Pancreas (tissue), 10 donors: ENCODE measurements around the gene SEMA4F. TPM values are rescaled to one million over a fixed set of nuclear protein-coding genes. Genes with fewer than 3 reads are reported as not detected.

Experiments
- ATAC-seq, 4 donors: fragments of 200-7000 bp; cut with Tn5 transposase; one replicate each; pipeline versions ENCODE4 v1.8.0 to v1.9.1; 2020; ENCODE audit warnings: mild to moderate bottlenecking in 4 of 4, moderate library complexity in 4 of 4
- DNase-seq, 6 donors: peaks; one replicate each; pipeline ENCODE4 v3.0.0-alpha.2; 2020
- FAIRE-seq: peaks from 2 replicates; lab custom pipeline; 2012; peaks lifted over from hg19 to GRCh38; lab: Jason Lieb, UNC
- H3K27ac ChIP-seq, 4 donors: fragments of 200-600 bp; sonication (generic); 1 replicate in 3 of 4; 2 replicates in 1 of 4; pipeline versions ENCODE4 v1.5.0 to v1.8.0; 2020
- H3K27me3 ChIP-seq, 4 donors: fragments of 200-600 bp; one replicate each; pipeline ENCODE4 v1.8.0; 2021
- H3K36me3 ChIP-seq, 3 donors: fragments of 200-600 bp; sonication (generic) in 1 of 3; one replicate each; pipeline versions ENCODE4 v1.5.0 to v1.8.0; 2020 to 2021
- H3K4me1 ChIP-seq, 3 donors: fragments of 200-600 bp; one replicate each; pipeline ENCODE4 v1.8.0; 2021
- H3K4me3 ChIP-seq, 4 donors: fragments of 200-600 bp; sonication (generic) in 2 of 4; one replicate each; pipeline versions ENCODE4 v1.5.0 to v1.8.0; 2020 to 2021
- H3K9me3 ChIP-seq, 4 donors: fragments of 200-600 bp; one replicate each; pipeline ENCODE4 v1.8.0; 2021
- CTCF ChIP-seq, 4 donors: fragments of 200-600 bp; sonication (generic) in 3 of 4; IDR thresholded peaks; one replicate each; pipeline versions ENCODE4 v1.5.0 to v1.8.0; 2021; ENCODE audit warnings: antibody characterized with exemption in 4 of 4
- WGBS, 2 donors: extraction: QIAGEN DNeasy Blood & Tissue Kit; methylation state at CpG; one replicate each; pipeline ENCODE4 v1.1.7; 2013; 5-methylcytosine and 5-hydroxymethylcytosine counted together
- intact Hi-C, 3 donors: fragments of 100-400 bp; cut with DNase I; formaldehyde crosslinking; loops; one replicate each; pipeline versions ENCODE4 v1.11.1 to v1.14.2; 2022
- polyA plus RNA-seq, 2 donors: library from polyadenylated mRNA; stranded (reverse); fragments of 200-250 nt; gene quantifications; one replicate each; pipeline ENCODE4 v1.2.3, GENCODE V29; 2013
- total RNA-seq, 6 donors: library from RNA; stranded (reverse); fragmentation: NEBNext Ultra II Directional in 4 of 6; extraction: Animal tissue kit (Norgen Biotek cat#: 25700) in 4 of 6; gene quantifications; one replicate each; pipeline versions ENCODE4 v1.2.1 to v1.2.4, GENCODE V29; 2021 to 2023
- donor health status: healthy with polysubstance abuse.
- donor health status: DM: no; HTN: no; CAD: no; lungs with moderate emphysema.
- donor health status: DM: no; HTN: no; CAD: no.
- donor health status: control.
- donor health status: control.
- donor health status: Bipolar disorder and iron deficiency.
- donor health status: DM: yes; HTN: yes; CAD: no.
- donor health status: DM: no; HTN: no; CAD: no.
- donor health status: DM: no; HTN: no; CAD: no.
- donor health status: DM: yes; HTN: yes; CAD: no.

The SEMA4F gene
- total and polyA plus RNA-seq, 8 donors = 1.9 to 5.9 (median 2.6) TPM

- no peaks in the 10 kb centered on the region for H3K4me1 ChIP-seq
- intact Hi-C loops = no loop called here
- H3K27ac ChIP-seq = no peak overlapping the region
- no peak for FAIRE-seq
- ATAC-seq = no peak
- WGBS, 2 donors = 94 to 98% methylated on average over 13 of the region's 13 CpGs
- no peaks in the 10 kb centered on the region for H3K9me3 ChIP-seq
- H3K36me3 ChIP-seq = no peaks in the 10 kb centered on the region
- H3K4me3 ChIP-seq = no peak overlapping the region
- no peaks in the 10 kb centered on the region for H3K27me3 ChIP-seq
- TF ChIP-seq CTCF (IDR thresholded peaks at IDR 0.05) = no peak
- DNase-seq = no peak
Measured at GRCh38 chr2:74646834-74647482, 7.1 kb upstream of the SEMA4F start.

DNA sequence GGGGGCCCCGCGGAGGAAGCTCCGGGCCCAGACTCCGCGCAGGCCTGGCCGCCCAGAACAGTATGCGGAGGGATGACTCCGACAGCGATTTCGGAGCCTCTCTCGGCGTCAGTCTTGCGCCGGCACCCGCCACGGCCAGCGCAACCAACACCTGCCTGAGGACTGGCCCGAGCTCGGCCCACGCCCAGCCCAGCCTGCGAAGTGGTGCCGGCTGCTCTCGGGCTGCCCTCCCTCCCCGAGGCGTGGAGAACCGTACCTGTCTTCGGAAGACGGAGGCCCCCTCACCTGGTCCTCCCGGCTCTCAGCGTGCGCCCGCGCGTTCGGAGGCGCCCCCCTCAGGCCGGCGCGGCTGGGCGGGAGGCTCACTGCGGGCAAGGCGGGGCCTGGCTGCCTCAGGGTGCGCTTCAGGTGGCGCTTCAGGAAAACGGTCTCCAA, 6.0 kb upstream of the SEMA4F start, which contains the start of gene M1AP:
Gene M1AP (minus strand): TSS at position 322 of the 435 bp plus-strand sequence. CDS start 8,055 bp downstream, outside the sequence.
- no peaks in the 10 kb centered on the region for H3K4me1 ChIP-seq
- H3K36me3 ChIP-seq = no peaks in the 10 kb centered on the region
- TF ChIP-seq CTCF (IDR thresholded peaks at IDR 0.05) = no peak
- FAIRE-seq (no peak), ATAC-seq (peak in 3 of 4 donors; percentile 66 to 85 (median 68)), DNase-seq (peak in 4 of 6 donors; percentile 15 to 62 (median 39))
- H3K27ac ChIP-seq = no peak within 1 kb of the TSS
- WGBS, 2 donors = 18 to 19% methylated on average over 40 to 45 of the region's 45 CpGs
- intact Hi-C loops = no loop called here
- H3K4me3 ChIP-seq = peak within 1 kb of the TSS in 1 of 4 donors; percentile 34
- H3K27me3 ChIP-seq = no peaks in the 10 kb centered on the region
- no peaks in the 10 kb centered on the region for H3K9me3 ChIP-seq

- peak; percentile 18 to 51 (median 38) for ATAC-seq
- Histone ChIP-seq H3K27ac (no peak overlapping the region), H3K4me3 (peak overlapping the region; percentile 62 to 86 (median 70)), H3K36me3 (no peaks in the 10 kb centered on the region), H3K4me1 (no peaks in the 10 kb centered on the region), H3K9me3 (no peaks in the 10 kb centered on the region), H3K27me3 (no peaks in the 10 kb centered on the region)
- WGBS, 2 donors = 6 to 7% methylated on average over 15 of the region's 15 CpGs
- intact Hi-C loops = no loop called here
- no peak for DNase-seq
- no peak for FAIRE-seq
- no peak for TF ChIP-seq CTCF (IDR thresholded peaks at IDR 0.05)
Measured at GRCh38 chr2:74653589-74653984, 460 bp upstream of the SEMA4F start.

DNA sequence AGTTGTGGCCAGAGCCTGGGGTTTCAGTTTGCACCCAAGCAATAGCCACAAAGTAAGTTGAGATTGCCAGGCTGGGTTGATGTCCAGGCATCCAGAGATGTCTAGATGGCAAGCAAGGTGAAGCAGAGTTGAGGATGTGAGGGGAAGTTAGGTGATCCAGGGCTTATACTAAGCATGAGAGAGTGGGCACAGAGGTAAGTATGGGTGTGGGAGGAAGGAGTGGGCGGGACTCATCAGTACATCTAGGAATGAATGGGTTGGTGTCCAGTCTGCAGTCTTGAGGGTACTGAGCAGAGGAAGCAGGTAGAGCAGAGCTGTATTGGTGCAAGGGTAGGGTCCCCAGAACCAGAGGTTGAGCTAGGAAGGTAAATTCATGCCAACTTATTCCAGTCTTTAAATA, 1.5 kb downstream of the SEMA4F start:
- Histone ChIP-seq H3K27ac (no peak overlapping the region), H3K36me3 (no peaks in the 10 kb centered on the region), H3K4me1 (no peaks in the 10 kb centered on the region), H3K27me3 (no peaks in the 10 kb centered on the region), H3K4me3 (no peak overlapping the region), H3K9me3 (no peaks in the 10 kb centered on the region)
- FAIRE-seq (no peak), ATAC-seq (no peak), DNase-seq (no peak)
- WGBS, 2 donors = 94 to 100% methylated on average over 1 of the region's 1 CpG
- TF ChIP-seq CTCF (IDR thresholded peaks at IDR 0.05) = no peak
- intact Hi-C loops = no loop called here

DNA sequence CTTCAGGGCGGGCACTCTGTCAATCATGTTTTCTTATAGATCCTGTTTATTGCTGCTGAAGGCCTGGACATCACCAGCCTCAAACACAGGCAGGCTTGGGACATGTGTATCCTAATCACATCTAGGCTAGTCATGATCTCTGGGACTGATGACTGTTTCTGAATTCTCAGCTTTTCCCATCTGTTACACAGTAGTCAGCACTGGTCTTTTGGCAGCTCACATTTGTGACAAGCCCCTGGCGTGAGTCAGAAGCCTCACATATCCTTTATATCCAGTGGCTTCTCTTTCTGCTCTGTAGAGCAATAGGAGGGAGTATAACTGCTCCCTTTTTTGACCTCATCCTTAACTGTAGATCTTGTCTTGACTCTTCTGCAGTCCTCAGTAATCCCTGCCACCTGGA, 4.5 kb downstream of the SEMA4F start:
- H3K4me1 ChIP-seq = no peaks in the 10 kb centered on the region
- no peaks in the 10 kb centered on the region for H3K27me3 ChIP-seq
- ATAC-seq (no peak), FAIRE-seq (no peak), DNase-seq (no peak)
- H3K4me3 ChIP-seq = no peak overlapping the region
- H3K36me3 ChIP-seq = no peaks in the 10 kb centered on the region
- WGBS, 2 donors = 93 to 96% methylated on average over 2 of the region's 2 CpGs
- H3K9me3 ChIP-seq = no peaks in the 10 kb centered on the region
- intact Hi-C loops = no loop called here
- TF ChIP-seq CTCF (IDR thresholded peaks at IDR 0.05) = no peak
- H3K27ac ChIP-seq = no peak overlapping the region
